Endothelial cell of umbilical vein (primary cell): ENCODE measurements around the gene RAB10. TPM values are rescaled to one million over a fixed set of nuclear protein-coding genes. Genes with fewer than 3 reads are reported as not detected.

Experiments
- BruUV-seq: library from RNA; stranded (reverse); fragments of 400-500 nt; replicated peaks from 2 replicates; lab custom pipeline; 2021; lab: Mats Ljungman, UMichigan
- CTCF ChIA-PET: fragments of 300-600, 350-600 bp; sonication (Branson Sonifier 250); formaldehyde crosslinking; loops from one replicate; lab custom pipeline; 2021; ENCODE audit warnings: antibody characterized with exemption, inconsistent platforms; lab: Charles Lee
- POLR2A ChIA-PET: fragments of 300-600, 350-600 bp; sonication (Branson Sonifier 250); formaldehyde crosslinking; loops from one replicate; lab custom pipeline; 2021; ENCODE audit warnings: antibody characterized with exemption, inconsistent platforms; lab: Charles Lee
- DNase-seq: peaks from one replicate; pipeline ENCODE4 v3.0.0-alpha.2; 2011; ENCODE audit warnings: low read depth, low spot score
- FAIRE-seq: peaks from 2 replicates; lab custom pipeline; 2011; peaks lifted over from hg19 to GRCh38; lab: Jason Lieb, UNC
- H2AFZ ChIP-seq: 2 replicates; pipeline ENCODE4 v1.6.0; 2012; ENCODE audit warnings: low read depth, low read length, control low read depth, inconsistent platforms
- H3K27ac ChIP-seq: 2 replicates; pipeline ENCODE4 v1.5.1; 2011; ENCODE audit warnings: low read depth, mild to moderate bottlenecking, control low read depth, low read length, moderate library complexity; ENCODE audit not compliant: insufficient read depth
- H3K27me3 ChIP-seq, 2 experiments: 2 replicates each; pipeline versions ENCODE4 v1.6.0 to v1.6.1; 2011; ENCODE audit warnings: low read length in 2 of 2, mixed read lengths in 1 of 2; ENCODE audit not compliant: control insufficient read depth in 2 of 2, insufficient read depth in 2 of 2
- H3K36me3 ChIP-seq, 2 experiments: 2 replicates in 1 of 2; 3 replicates in 1 of 2; pipeline ENCODE4 v1.5.1; 2011; ENCODE audit warnings: low read length in 2 of 2, mild to moderate bottlenecking in 1 of 2, moderate library complexity in 1 of 2; ENCODE audit not compliant: control insufficient read depth in 2 of 2, insufficient read depth in 2 of 2; ENCODE audit errors: extremely low read depth in 1 of 2
- H3K4me1 ChIP-seq: 3 replicates; pipeline ENCODE4 v1.5.1; 2011; ENCODE audit warnings: mild to moderate bottlenecking, low read length; ENCODE audit not compliant: control insufficient read depth, insufficient read depth; ENCODE audit errors: extremely low read depth
- H3K4me2 ChIP-seq: 2 replicates; pipeline ENCODE4 v1.6.1; 2011; ENCODE audit warnings: low read length, control low read depth, mixed read lengths; ENCODE audit not compliant: insufficient read depth
- H3K4me3 ChIP-seq, 3 experiments: fragments of 200-600 bp in 1 of 3; sonication (generic), shearing (Covaris generic) in 1 of 3; replicated peaks in 1 of 3; 2 replicates each; pipeline ENCODE4 v1.5.1; 2011 to 2016; ENCODE audit warnings: control low read depth in 3 of 3, low read length in 3 of 3, mild to moderate bottlenecking in 2 of 3, inconsistent platforms in 1 of 3, low read depth in 1 of 3, moderate library complexity in 1 of 3; ENCODE audit not compliant: insufficient read depth in 1 of 3
- H3K79me2 ChIP-seq: 2 replicates; pipeline ENCODE4 v1.6.0; 2012; ENCODE audit warnings: low read length, inconsistent platforms; ENCODE audit not compliant: control insufficient read depth, insufficient read depth
- H3K9ac ChIP-seq: replicated peaks from 2 replicates; pipeline ENCODE3; 2011; ENCODE audit warnings: low read length, control low read depth; ENCODE audit not compliant: insufficient read depth; ENCODE audit errors: extremely low read depth
- H3K9me1 ChIP-seq: replicated peaks from 3 replicates; pipeline ENCODE4 v1.6.0; 2011; ENCODE audit warnings: mild to moderate bottlenecking, low read length; ENCODE audit not compliant: control insufficient read depth, insufficient read depth; ENCODE audit errors: extremely low read depth
- H3K9me3 ChIP-seq: replicated peaks from 2 replicates; pipeline ENCODE4 v1.5.1; 2012; ENCODE audit warnings: low read length, inconsistent platforms; ENCODE audit not compliant: control insufficient read depth, insufficient read depth
- H4K20me1 ChIP-seq: replicated peaks from 2 replicates; pipeline ENCODE3; 2011; ENCODE audit warnings: mild to moderate bottlenecking, low read length; ENCODE audit not compliant: control insufficient read depth, insufficient read depth; ENCODE audit errors: extremely low read depth
- CTCF ChIP-seq, 2 donors: IDR thresholded peaks; 1 replicate in 1 of 2; 2 replicates in 1 of 2; pipeline ENCODE4 v1.5.1; 2011; ENCODE audit warnings: low read length in 2 of 2, mild to moderate bottlenecking in 2 of 2, moderate library complexity in 2 of 2, control low read depth in 1 of 2, inconsistent platforms in 1 of 2, low read depth in 1 of 2; ENCODE audit not compliant: insufficient read depth in 1 of 2; ENCODE audit errors: extremely low read depth in 1 of 2
- EZH2 ChIP-seq: IDR thresholded peaks from 2 replicates; pipeline ENCODE4 v1.6.1; 2012; ENCODE audit warnings: borderline replicate concordance, low read depth, mild to moderate bottlenecking, moderate library complexity, low read length, inconsistent platforms; ENCODE audit not compliant: severe bottlenecking
- FOS ChIP-seq: IDR thresholded peaks from 2 replicates; pipeline ENCODE4 v1.6.1; 2011; ENCODE audit warnings: mild to moderate bottlenecking, low read length, moderate library complexity, borderline replicate concordance; ENCODE audit not compliant: insufficient read depth
- GATA2 ChIP-seq: IDR thresholded peaks from 2 replicates; pipeline ENCODE4 v1.7.0; 2011; ENCODE audit warnings: low read depth, mild to moderate bottlenecking, moderate library complexity, mixed read lengths, low read length; ENCODE audit not compliant: insufficient read length, insufficient read depth
- JUN ChIP-seq: IDR thresholded peaks from 2 replicates; pipeline ENCODE4 v1.6.1; 2011; ENCODE audit warnings: borderline replicate concordance, low read depth; ENCODE audit not compliant: insufficient read length, insufficient read depth
- MAX ChIP-seq: IDR thresholded peaks from 2 replicates; pipeline ENCODE4 v1.6.1; 2011; ENCODE audit not compliant: insufficient read depth, insufficient read length
- MYC ChIP-seq: IDR thresholded peaks from one replicate; pipeline ENCODE4 v1.6.1; 2011; ENCODE audit warnings: mild to moderate bottlenecking, low read depth, low read length
- POLR2A ChIP-seq: IDR thresholded peaks from 2 replicates; pipeline ENCODE4 v1.6.1; 2012; ENCODE audit warnings: low read depth, mild to moderate bottlenecking, control low read depth, low read length
- POLR2AphosphoS5 ChIP-seq: IDR thresholded peaks from 2 replicates; pipeline ENCODE4 v1.6.1; 2012; ENCODE audit warnings: low read depth, mild to moderate bottlenecking, control low read depth, low read length, moderate library complexity; ENCODE audit not compliant: insufficient read depth
- dilution Hi-C: fragments of 300-500 bp; cut with MboI; formaldehyde crosslinking; loops from one replicate; pipeline ENCODE4 v1.15.0; 2019; ENCODE audit warnings: low sequenced_read_pairs; ENCODE audit not compliant: extremely low pct_ligation_motif_present
- intact Hi-C: fragments of 100-400 bp; cut with micrococcal nuclease; formaldehyde crosslinking; loops from one replicate; pipeline ENCODE4 v1.10.0; 2022
- polyA plus RNA-seq, 4 experiments: library from polyadenylated mRNA; depleted of rRNA in 3 of 4; stranded (reverse) in 3 of 4; unstranded in 1 of 4; fragments of >200 nt; gene quantifications; 2 replicates each; pipeline versions ENCODE4 v1.2.1 to v1.2.3, GENCODE V29; 2011 to 2012; ENCODE audit warnings: missing spikeins in 1 of 4
- total RNA-seq: library from RNA; stranded (reverse); gene quantifications from 2 replicates; pipeline ENCODE4 v1.2.3, GENCODE V29; 2021

The RAB10 gene
- total and polyA plus RNA-seq, 2 donors (not counting 3 experiments of a cell fraction or from before 2014, with no cell fraction given): 45.1 to 104 TPM

GRCh38 chr2:26161926-26162325 lies 128.0 kb downstream of the RAB10 start:
- H2AFZ ChIP-seq: no peak overlapping the region
- CTCF ChIA-PET: interaction anchor here (0.6 kb wide), 1 partner anchor 79 kb away, joined by 3 read pairs; no protein-coding TSS in a partner anchor
- H4K20me1 ChIP-seq: no peaks in the 10 kb centered on the region
- H3K27ac ChIP-seq: no peak overlapping the region
- no peak for TF ChIP-seq POLR2A
- TF ChIP-seq POLR2AphosphoS5: no peak
- no peak for TF ChIP-seq FOS
- TF ChIP-seq CTCF (IDR thresholded peaks at IDR 0.05; ENCODE audit: extremely low read depth in 1 of 2, insufficient read depth in 1 of 2, low read depth in 1 of 2, low read length in 2 of 2): no peak
- TF ChIP-seq EZH2: no peak
- no peak for TF ChIP-seq JUN
- no peak for TF ChIP-seq GATA2
- no peak for TF ChIP-seq MYC
- no peak for TF ChIP-seq MAX
- H3K9me1 ChIP-seq: no peaks in the 10 kb centered on the region
- FAIRE-seq: no peak
- no peaks in the 10 kb centered on the region for H3K79me2 ChIP-seq
- no peak for DNase-seq
- intact Hi-C loops: no loop called here
- POLR2A ChIA-PET: no interaction called here
- H3K9me3 ChIP-seq: no peaks in the 10 kb centered on the region
- BruUV-seq: no TSS peak
- H3K9ac ChIP-seq: no peak overlapping the region
- no peak overlapping the region for H3K4me2 ChIP-seq
- dilution Hi-C loops: no loop called here
- H3K36me3 ChIP-seq: no peaks in the 10 kb centered on the region
- H3K4me3 ChIP-seq: no peak overlapping the region
- peaks cover 0 to 3% of the 10 kb centered on the region in 2 experiments for H3K27me3 ChIP-seq
- no peaks in the 10 kb centered on the region for H3K4me1 ChIP-seq
